HCT116 (cell line): ENCODE measurements around the gene BBIP1. TPM values are rescaled to one million over a fixed set of nuclear protein-coding genes. Genes with fewer than 3 reads are reported as not detected.

ENCODE experiments used
- EGR1 ChIP-seq: IDR thresholded peaks from 2 replicates; pipeline ENCODE4 v1.6.1; 2012; ENCODE audit warnings: low read depth
- ELF1 ChIP-seq: IDR thresholded peaks from 2 replicates; pipeline ENCODE4 v1.6.1; 2012; ENCODE audit warnings: low read depth, borderline replicate concordance
- EZH2 ChIP-seq: fragments of 200-600 bp; sonication (generic); IDR thresholded peaks from 2 replicates; pipeline ENCODE4 v1.6.1; 2017; ENCODE audit warnings: antibody characterized with exemption, mixed run types
- JUND ChIP-seq: IDR thresholded peaks from 2 replicates; pipeline ENCODE4 v1.6.1; 2012
- RAD21 ChIP-seq: IDR thresholded peaks from 2 replicates; pipeline ENCODE4 v1.6.1; 2012; ENCODE audit warnings: low read depth, mild to moderate bottlenecking
- REST ChIP-seq: IDR thresholded peaks from 2 replicates; pipeline ENCODE4 v1.6.1; 2012; ENCODE audit warnings: low read depth
- ZFX ChIP-seq: fragments of 450-650 bp; IDR thresholded peaks from 2 replicates; pipeline ENCODE4 v1.6.1; 2017
- total RNA-seq: library from RNA; stranded (reverse); gene quantifications from one replicate; pipeline ENCODE4 v1.2.1, GENCODE V29; 2021; ENCODE audit not compliant: unreplicated experiment
- TF ChIP-seq, protein P1 (sequence below), 3 experiments: fragments of 200-600 bp in 1 of 3; sonication (generic) in 1 of 3; IDR thresholded peaks in 2 of 3; conservative IDR thresholded peaks in 1 of 3; 2 replicates each; pipeline ENCODE4 v1.5.1; 2012 to 2017; ENCODE audit warnings: low read depth in 2 of 3, low read length in 2 of 3, antibody characterized with exemption in 1 of 3, borderline replicate concordance in 1 of 3, control low read depth in 1 of 3, mild to moderate bottlenecking in 1 of 3, mixed read lengths in 1 of 3, mixed run types in 1 of 3, moderate library complexity in 1 of 3; ENCODE audit not compliant: insufficient read depth in 1 of 3

The BBIP1 gene
- total RNA-seq, 1 experiment from 2014 or later, result 38.9 TPM

DNA sequence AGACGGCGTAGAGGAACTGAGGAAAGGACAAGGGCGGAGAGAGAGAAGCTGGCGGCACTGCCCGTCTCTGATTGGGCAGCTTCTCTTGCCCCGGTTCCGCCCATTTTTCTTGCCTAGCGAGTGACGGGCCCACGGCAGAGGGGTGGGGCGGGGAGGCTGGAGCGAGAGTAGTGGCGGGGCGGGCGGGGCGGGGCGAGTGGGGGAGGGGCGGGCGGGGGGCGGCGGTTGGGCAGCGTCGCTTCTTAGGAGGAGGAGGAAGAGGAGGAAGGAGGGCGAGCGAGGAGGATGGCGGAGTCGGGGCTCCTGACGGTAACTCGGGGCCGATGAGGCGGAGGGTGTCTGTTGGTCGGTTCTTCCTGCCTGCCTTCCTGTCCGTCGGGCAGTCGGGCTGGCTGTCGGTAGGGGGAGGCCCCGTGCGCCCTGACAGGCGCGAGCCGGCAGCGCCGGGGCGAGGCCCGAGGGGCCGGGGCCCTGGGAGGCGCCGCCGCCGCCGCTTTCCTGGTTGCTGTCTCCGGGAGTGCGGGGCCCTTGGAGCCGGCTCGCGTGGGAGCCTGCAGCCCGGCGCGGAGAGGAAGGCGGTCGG, 460 bp upstream of the BBIP1 start, which contains the start of gene SHOC2 (continued):
- no peak for TF ChIP-seq ELF1
- TF ChIP-seq REST, result no peak
- no peak for TF ChIP-seq EGR1
- TF ChIP-seq, protein P1, sequence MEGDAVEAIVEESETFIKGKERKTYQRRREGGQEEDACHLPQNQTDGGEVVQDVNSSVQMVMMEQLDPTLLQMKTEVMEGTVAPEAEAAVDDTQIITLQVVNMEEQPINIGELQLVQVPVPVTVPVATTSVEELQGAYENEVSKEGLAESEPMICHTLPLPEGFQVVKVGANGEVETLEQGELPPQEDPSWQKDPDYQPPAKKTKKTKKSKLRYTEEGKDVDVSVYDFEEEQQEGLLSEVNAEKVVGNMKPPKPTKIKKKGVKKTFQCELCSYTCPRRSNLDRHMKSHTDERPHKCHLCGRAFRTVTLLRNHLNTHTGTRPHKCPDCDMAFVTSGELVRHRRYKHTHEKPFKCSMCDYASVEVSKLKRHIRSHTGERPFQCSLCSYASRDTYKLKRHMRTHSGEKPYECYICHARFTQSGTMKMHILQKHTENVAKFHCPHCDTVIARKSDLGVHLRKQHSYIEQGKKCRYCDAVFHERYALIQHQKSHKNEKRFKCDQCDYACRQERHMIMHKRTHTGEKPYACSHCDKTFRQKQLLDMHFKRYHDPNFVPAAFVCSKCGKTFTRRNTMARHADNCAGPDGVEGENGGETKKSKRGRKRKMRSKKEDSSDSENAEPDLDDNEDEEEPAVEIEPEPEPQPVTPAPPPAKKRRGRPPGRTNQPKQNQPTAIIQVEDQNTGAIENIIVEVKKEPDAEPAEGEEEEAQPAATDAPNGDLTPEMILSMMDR (IDR thresholded peaks at IDR 0.05 in 2 of 3, conservative IDR thresholded peaks at IDR 0.05 in 1 of 3; ENCODE audit: borderline replicate concordance in 1 of 3, insufficient read depth in 1 of 3, low read depth in 2 of 3, low read length in 2 of 3), result peak in 1 of 3 experiments; percentile 19; a peak in 1 of 6 replicates
- no peak for TF ChIP-seq JUND
- TF ChIP-seq ZFX, result peak; percentile 95
- TF ChIP-seq RAD21, result no peak
- TF ChIP-seq EZH2, result no peak
